Mucosa of descending colon (tissue), 3 donors: Measurements from ENCODE around the gene FAR1. TPM values are rescaled to one million over a fixed set of nuclear protein-coding genes. Genes with fewer than 3 reads are reported as not detected.

Experiments used
- ATAC-seq: fragments of 200-7000 bp; cut with Tn5 transposase; one replicate; pipeline ENCODE4 v1.9.1; 2020; ENCODE audit warnings: mild to moderate bottlenecking, moderate library complexity
- DNase-seq, 3 donors: peaks; one replicate each; pipeline ENCODE4 v3.0.0-alpha.2; 2020
- H3K36me3 ChIP-seq: fragments of 200-600 bp; one replicate; pipeline ENCODE4 v1.8.0; 2021; ENCODE audit warnings: low read depth, mild to moderate bottlenecking
- H3K4me1 ChIP-seq: fragments of 200-600 bp; one replicate; pipeline ENCODE4 v1.8.0; 2021; ENCODE audit warnings: low read depth, mild to moderate bottlenecking
- H3K4me3 ChIP-seq: fragments of 200-600 bp; one replicate; pipeline ENCODE4 v1.8.0; 2021; ENCODE audit warnings: mild to moderate bottlenecking
- H3K9me3 ChIP-seq: fragments of 200-600 bp; one replicate; pipeline ENCODE4 v1.8.0; 2021; ENCODE audit warnings: mild to moderate bottlenecking
- intact Hi-C, 2 donors: fragments of 100-400 bp; cut with DNase I in 1 of 2; cut with micrococcal nuclease in 1 of 2; formaldehyde crosslinking; loops; one replicate each; pipeline versions ENCODE4 v1.11.0 to v1.11.1; 2022; cut with DNase I, micrococcal nuclease
- total RNA-seq, 3 donors: library from RNA; stranded (reverse); fragmentation: NEBNext Ultra II Directional in 2 of 3; extraction: Animal tissue kit (Norgen Biotek cat#: 25700) in 2 of 3; gene quantifications; one replicate each; pipeline versions ENCODE4 v1.2.1 to v1.2.4, GENCODE V29; 2021 to 2023
- TF ChIP-seq, protein P1 (sequence below): fragments of 200-600 bp; IDR thresholded peaks from one replicate; pipeline ENCODE4 v1.8.0; 2022; ENCODE audit warnings: antibody characterized with exemption, mild to moderate bottlenecking
- donor health status: DM: no; HTN: no; CAD: no; lungs with moderate emphysema.
- donor health status: DM: no; HTN: no; CAD: no.
- donor health status: DM: no; HTN: yes; CAD: no.

FAR1 gene
- total RNA-seq, 3 donors from 2014 or later, result 74.3 to 103 (median 102) TPM

DNA sequence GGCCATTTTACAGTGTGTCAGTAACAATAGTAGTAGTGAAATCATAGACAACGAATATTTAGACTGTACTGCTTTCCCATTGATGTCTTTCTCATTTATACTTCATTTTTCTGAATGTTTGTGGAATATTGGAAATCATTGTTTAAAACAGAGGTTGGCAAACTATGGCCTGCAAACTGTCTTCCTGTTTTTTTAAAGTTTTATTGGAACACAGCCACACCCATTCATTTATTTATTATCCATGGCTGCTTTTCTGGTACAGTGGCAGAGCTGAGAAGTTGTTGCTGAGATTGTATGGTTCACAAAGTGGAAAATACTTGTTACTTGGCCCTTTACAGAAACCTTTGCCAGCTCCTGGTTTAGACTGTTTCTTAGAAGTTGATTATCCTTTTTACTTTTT lies 13.7 kb downstream of the FAR1 start:
- no peak for DNase-seq
- ATAC-seq, result peak; percentile 60
- H3K4me3 ChIP-seq, result no peak overlapping the region
- TF ChIP-seq, protein P1, sequence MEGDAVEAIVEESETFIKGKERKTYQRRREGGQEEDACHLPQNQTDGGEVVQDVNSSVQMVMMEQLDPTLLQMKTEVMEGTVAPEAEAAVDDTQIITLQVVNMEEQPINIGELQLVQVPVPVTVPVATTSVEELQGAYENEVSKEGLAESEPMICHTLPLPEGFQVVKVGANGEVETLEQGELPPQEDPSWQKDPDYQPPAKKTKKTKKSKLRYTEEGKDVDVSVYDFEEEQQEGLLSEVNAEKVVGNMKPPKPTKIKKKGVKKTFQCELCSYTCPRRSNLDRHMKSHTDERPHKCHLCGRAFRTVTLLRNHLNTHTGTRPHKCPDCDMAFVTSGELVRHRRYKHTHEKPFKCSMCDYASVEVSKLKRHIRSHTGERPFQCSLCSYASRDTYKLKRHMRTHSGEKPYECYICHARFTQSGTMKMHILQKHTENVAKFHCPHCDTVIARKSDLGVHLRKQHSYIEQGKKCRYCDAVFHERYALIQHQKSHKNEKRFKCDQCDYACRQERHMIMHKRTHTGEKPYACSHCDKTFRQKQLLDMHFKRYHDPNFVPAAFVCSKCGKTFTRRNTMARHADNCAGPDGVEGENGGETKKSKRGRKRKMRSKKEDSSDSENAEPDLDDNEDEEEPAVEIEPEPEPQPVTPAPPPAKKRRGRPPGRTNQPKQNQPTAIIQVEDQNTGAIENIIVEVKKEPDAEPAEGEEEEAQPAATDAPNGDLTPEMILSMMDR, result no peak
- intact Hi-C loops, result no loop called here
- H3K4me1 ChIP-seq, result peaks cover 11% of the 10 kb centered on the region
- no peaks in the 10 kb centered on the region for H3K9me3 ChIP-seq
- no peaks in the 10 kb centered on the region for H3K36me3 ChIP-seq

DNA sequence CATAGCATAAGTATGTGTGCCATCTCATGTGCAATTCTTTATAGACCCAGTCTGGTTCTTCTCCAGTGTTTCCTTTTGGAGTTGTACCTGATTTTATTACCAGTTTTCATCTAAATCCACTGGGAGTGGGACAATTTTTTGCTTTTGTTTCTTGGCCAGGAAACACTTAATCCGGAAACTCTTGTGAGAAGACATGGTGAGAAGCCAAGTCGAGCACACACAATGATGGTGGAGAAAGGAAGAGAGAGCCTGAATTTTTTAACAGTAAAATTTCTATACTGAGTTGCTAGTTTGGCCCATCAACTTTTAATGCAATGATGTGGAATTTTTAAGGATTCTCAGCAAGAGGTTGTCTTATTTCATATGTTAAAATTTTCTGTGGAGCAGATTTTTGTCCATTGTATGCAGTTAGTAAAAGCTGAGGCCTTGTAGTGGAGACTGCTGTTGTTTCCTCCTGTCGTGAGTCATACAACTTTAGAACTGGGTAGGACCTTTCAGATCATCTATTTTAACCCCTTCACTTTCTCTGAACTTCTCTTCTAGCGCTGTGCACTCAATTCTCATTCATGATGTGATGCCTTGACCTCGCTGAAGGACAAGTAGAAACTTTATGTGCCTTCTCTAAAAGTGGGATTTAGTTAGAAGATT lies 17.1 kb downstream of the FAR1 start:
- H3K36me3 ChIP-seq, result no peaks in the 10 kb centered on the region
- H3K4me1 ChIP-seq, result peaks cover 11% of the 10 kb centered on the region
- no peaks in the 10 kb centered on the region for H3K9me3 ChIP-seq
- intact Hi-C loops, result no loop called here
- DNase-seq (no peak), ATAC-seq (peak; percentile 20)
- TF ChIP-seq, protein P1, result no peak
- H3K4me3 ChIP-seq, result no peak overlapping the region

DNA sequence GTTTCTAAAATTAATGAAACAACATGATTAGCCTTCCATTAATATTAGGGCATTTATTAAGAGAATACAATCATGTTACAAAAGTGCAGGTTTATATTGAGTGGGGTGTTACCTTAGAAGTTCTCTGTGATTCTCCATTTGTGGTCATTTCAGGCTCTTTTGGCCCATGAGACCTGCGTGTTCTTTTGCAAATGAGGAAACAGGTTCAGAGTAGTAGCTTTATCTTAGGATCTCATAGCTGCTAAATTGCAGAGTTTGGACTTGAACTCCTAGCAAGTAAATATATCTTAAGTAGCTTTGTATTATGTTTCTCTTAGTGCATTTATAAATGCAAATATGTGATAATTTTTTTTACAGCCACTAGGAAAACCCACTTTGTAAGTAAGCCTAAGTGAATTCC lies 18.3 kb downstream of the FAR1 start:
- Histone ChIP-seq H3K4me1 (peaks cover 3% of the 10 kb centered on the region), H3K9me3 (no peaks in the 10 kb centered on the region), H3K4me3 (no peak overlapping the region), H3K36me3 (no peaks in the 10 kb centered on the region)
- TF ChIP-seq, protein P1, result no peak
- ATAC-seq (no peak), DNase-seq (no peak)
- intact Hi-C loops, result no loop called here

DNA sequence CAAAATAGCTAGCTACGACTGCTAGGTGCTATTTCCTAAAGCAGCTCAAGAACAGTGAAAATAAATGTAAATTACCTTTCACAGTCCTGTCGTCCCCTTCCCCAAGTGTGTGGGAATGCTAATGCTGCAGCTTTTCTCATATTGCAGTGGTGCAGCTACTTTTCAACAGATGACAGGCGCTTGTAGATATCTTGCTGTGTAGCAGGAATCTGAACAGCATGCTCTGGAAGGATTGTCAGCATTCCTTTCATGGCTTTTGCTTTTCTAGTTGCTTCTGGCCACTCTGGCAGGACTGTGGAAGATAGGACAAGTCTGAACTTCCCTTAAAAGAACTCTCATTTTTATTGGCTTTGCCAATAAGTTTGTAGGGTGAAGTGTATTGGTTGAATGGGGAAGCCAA lies 18.8 kb downstream of the FAR1 start:
- TF ChIP-seq, protein P1, result no peak
- DNase-seq (no peak), ATAC-seq (no peak)
- no peaks in the 10 kb centered on the region for H3K36me3 ChIP-seq
- no peaks in the 10 kb centered on the region for H3K4me1 ChIP-seq
- H3K9me3 ChIP-seq, result no peaks in the 10 kb centered on the region
- intact Hi-C loops, result no loop called here
- H3K4me3 ChIP-seq, result no peak overlapping the region

DNA sequence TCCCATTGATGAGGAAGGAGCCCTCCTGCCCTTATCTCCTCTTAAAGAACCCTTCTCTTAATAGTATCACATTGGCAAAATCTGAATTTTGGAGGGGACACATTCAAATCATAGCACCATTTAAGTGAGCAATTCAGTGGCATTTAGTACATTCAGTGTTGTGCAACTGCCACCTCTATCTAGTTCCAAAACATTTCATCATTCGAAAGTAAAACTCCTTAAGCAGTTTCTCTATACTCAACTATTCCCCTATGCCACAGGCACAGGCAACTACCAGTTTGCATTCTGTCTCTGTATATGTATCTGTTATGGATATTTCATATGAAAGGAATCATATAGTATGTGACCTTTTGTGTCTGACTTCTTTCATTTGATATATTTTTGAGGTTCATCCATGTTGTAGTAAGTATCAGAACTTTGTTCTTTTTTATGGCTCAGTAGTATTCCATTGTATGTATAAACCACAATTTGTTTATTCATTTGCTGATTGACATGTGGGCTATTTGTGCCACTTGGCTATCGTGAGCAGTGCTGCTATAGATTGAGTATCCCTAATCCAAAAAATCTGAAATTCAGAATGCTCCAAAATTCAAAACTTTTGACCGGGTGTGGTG lies 22.9 kb downstream of the FAR1 start:
- ATAC-seq (no peak), DNase-seq (no peak)
- H3K4me3 ChIP-seq, result no peak overlapping the region
- no peaks in the 10 kb centered on the region for H3K9me3 ChIP-seq
- TF ChIP-seq, protein P1, result no peak
- no peaks in the 10 kb centered on the region for H3K36me3 ChIP-seq
- intact Hi-C loops, result no loop called here
- no peaks in the 10 kb centered on the region for H3K4me1 ChIP-seq
